Activated T-cell treated with anti-CD3 and anti-CD28 coated beads for 4 hours (primary cell): ENCODE measurements around the gene USP28.
"Not testable (repeated sequence)": the region's sequence is repeated elsewhere in the genome, so short reads cannot be mapped to it uniquely, and the experiment has no call there.

ENCODE experiments used
- DNase-seq: peaks from one replicate; pipeline ENCODE4 v3.0.0-alpha.2; 2020

USP28 gene

DNA sequence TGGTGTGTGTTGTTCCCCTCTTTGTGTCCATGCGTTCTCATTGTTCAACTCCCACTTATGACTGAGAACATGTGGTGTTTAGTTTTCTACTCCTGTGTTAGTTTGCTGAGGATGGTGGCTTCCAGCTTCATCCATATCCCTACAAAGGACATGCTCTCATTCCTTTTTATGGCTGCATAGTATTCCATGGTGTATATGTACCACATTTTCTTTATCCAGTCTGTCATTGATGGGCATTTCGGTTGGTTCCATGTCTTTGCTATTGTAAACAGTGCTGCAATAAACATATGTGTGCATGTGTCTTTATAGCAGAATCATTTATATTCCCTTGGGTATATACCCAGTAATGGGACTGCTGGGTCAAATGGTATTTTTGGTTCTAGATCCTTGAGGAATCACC lies 112.3 kb downstream of the USP28 start:
- not testable (repeated sequence) for DNase-seq

DNA sequence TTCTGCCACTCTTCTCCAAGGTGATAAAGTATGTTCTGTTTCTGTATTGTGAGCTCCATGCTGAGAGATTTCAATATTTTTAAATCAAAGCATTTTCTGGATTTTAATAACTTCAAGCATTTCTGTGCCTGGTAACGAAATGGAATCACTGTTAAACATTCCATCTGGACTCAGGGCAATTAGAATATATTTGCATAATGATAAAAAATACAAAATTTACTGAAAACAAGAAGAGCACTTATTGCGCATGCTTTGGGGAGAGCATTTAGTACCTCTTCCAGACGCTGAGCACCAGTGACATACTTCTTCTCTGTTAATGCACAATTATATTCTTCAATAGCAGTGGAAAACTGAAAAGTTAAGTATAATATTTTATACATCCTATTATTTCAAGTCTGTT lies 115.1 kb downstream of the USP28 start:
- DNase-seq: no peak

DNA sequence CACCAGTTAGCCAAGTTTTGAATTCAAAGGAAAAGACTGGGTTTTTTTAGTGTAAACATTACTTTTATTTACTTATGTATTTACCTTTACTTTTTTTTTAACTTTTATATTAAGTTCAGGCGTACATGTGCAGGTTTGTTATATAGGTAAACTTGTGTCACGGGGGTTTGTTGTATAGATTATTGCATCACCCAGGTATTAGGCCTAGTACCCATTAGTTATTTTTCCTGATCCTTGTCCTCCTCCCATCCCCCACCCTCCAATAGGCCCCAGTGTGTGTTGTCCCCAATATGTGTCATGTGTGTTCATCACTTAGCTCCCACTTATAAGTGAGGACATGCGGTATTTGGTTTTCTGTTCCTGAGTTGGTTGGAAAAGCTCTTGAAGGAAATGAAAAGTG lies 122.4 kb downstream of the USP28 start:
- DNase-seq: no peak
